WI38 (cell line): Measurements from ENCODE around the gene OBSCN.

Source experiments
- H3K4me3 ChIP-seq: 2 replicates; pipeline ENCODE4 v1.5.1; 2011; ENCODE audit warnings: low read depth, mild to moderate bottlenecking, control low read depth, low read length
- TF ChIP-seq, protein P1 (sequence below): IDR thresholded peaks from 2 replicates; pipeline ENCODE4 v1.5.1; 2012; ENCODE audit warnings: low read depth, mild to moderate bottlenecking, control low read depth, low read length

The OBSCN gene

DNA sequence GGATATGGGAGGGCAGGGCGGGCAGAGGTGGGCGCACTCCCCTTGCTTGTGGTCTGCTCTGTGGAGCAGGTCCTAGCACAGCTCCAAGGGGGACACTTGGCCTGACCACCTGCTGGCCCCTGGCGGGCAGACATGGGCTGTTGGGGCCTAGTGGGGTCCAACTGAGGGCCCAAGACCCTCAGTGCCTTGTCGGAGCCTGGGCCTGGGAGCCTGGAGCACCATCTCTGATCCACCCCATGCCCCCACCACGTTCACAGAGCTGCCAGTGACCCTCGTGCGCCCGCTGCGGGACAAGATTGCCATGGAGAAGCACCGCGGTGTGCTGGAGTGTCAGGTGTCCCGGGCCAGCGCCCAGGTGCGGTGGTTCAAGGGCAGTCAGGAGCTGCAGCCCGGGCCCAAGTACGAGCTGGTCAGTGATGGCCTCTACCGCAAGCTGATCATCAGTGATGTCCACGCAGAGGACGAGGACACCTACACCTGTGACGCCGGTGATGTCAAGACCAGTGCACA lies 70.6 kb downstream of the OBSCN start:
- TF ChIP-seq, protein P1, sequence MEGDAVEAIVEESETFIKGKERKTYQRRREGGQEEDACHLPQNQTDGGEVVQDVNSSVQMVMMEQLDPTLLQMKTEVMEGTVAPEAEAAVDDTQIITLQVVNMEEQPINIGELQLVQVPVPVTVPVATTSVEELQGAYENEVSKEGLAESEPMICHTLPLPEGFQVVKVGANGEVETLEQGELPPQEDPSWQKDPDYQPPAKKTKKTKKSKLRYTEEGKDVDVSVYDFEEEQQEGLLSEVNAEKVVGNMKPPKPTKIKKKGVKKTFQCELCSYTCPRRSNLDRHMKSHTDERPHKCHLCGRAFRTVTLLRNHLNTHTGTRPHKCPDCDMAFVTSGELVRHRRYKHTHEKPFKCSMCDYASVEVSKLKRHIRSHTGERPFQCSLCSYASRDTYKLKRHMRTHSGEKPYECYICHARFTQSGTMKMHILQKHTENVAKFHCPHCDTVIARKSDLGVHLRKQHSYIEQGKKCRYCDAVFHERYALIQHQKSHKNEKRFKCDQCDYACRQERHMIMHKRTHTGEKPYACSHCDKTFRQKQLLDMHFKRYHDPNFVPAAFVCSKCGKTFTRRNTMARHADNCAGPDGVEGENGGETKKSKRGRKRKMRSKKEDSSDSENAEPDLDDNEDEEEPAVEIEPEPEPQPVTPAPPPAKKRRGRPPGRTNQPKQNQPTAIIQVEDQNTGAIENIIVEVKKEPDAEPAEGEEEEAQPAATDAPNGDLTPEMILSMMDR, result no peak
- no peak overlapping the region for H3K4me3 ChIP-seq

- no peak overlapping the region for H3K4me3 ChIP-seq
These were observed 71.3 kb downstream of the OBSCN start for GRCh38 chr1:228279011-228279721.

DNA sequence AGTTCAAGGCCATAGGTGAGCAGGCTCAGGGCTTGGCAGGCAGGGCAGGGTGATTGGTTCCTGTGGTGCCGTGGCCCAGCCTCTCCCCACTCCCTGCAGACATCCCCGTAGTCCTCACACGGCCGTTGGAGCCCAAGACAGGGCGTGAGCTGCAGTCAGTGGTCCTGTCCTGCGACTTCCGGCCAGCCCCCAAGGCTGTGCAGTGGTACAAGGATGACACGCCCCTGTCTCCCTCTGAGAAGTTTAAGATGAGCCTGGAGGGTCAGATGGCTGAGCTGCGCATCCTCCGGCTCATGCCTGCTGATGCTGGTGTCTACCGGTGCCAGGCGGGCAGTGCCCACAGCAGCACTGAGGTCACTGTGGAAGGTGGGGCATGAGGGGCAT lies 71.9 kb downstream of the OBSCN start:
- TF ChIP-seq, protein P1, result no peak
- no peak overlapping the region for H3K4me3 ChIP-seq

More at GRCh38 chr1:228279011-228279721, 71.3 kb downstream of the OBSCN start:
- TF ChIP-seq, protein P1, result no peak

DNA sequence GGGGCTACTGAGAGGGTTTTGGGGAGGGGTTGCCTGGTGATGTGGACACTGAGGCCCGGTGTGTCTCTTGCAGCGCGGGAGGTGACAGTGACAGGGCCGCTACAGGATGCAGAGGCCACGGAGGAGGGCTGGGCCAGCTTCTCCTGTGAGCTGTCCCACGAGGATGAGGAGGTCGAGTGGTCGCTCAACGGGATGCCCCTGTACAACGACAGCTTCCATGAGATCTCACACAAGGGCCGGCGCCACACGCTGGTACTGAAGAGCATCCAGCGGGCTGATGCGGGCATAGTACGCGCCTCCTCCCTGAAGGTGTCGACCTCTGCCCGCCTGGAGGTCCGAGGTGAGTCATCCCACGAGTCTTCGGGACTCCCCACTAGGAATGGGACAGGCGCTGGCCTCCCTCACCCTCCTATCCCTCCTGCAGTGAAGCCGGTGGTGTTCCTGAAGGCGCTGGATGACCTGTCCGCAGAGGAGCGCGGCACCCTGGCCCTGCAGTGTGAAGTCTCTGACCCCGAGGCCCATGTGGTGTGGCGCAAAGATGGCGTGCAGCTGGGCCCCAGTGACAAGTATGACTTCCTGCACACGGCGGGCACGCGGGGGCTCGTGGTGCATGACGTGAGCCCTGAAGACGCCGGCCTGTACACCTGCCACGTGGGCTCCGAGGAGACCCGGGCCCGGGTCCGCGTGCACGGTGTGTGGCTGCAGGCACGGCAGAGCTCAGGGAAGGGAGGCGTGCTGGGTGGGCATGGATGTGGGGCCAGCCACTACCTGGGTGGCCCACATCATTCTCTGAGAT lies 72.5 kb downstream of the OBSCN start:
- H3K4me3 ChIP-seq, result no peak overlapping the region
- TF ChIP-seq, protein P1, result no peak

DNA sequence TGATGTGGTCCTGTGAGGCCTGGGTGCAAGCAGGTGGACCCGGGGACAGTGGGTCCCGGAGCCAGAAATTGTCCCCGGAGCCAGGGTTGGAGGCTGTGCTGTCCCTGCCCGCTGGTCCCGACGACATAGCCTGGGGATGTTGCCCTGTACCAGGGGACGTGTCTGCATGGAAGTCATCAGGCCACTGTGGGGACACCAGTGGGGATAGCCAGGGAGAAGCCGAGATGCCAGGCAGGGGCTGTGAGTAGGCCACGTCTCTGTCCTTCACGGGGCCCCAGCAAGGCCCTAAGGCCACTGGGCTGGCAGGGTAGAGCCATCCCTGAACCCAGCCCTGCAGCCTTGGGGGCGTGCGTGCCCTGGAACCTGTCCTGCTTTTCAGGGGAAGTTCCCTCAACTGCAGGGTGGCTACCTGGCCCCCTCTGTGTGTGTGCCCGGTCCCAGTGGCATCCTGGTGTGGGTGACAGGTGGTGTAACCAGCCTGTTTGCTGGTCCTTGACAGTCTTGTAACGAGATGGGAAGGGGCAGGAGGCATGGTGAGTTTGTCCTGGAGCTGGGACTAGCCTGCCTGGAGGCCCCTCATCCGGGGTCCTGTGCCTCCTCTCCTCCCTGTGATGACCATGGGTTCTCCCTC lies 73.2 kb downstream of the OBSCN start:
- TF ChIP-seq, protein P1, result no peak
- H3K4me3 ChIP-seq, result no peak overlapping the region

DNA sequence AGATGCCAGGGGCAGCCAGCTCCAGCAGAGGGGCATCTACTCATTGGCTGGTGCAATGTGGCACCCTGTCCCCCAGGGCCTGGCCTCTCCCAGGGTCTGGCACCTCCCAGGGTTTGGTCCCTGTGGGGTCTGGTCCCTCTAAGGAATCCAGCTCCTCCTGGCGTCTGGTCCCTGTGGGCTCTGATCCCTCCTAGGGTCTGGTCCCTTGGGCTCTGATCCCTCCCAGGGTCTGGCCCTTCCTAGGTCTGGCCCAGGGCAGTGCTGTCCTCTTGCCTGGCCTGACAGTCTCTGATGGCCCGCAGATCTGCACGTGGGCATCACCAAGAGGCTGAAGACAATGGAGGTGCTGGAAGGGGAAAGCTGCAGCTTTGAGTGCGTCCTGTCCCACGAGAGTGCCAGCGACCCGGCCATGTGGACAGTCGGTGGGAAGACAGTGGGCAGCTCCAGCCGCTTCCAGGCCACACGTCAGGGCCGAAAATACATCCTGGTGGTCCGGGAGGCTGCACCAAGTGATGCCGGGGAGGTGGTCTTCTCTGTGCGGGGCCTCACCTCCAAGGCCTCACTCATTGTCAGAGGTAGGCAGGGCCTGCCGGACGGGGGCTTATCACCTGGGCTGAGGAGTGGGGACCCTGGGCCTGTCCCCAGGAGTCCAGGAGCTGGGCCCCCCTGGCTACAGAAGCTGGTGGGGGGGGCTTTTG lies 73.9 kb downstream of the OBSCN start:
- TF ChIP-seq, protein P1, result no peak
- no peak overlapping the region for H3K4me3 ChIP-seq
